Raji (cell line): Measurements from ENCODE around the gene CD300LF.

ENCODE experiments used
- POLR2A ChIP-seq: IDR thresholded peaks from 2 replicates; pipeline ENCODE4 v1.6.1; 2011; ENCODE audit warnings: low read depth, low read length, control low read depth; ENCODE audit not compliant: insufficient read depth

CD300LF gene

DNA sequence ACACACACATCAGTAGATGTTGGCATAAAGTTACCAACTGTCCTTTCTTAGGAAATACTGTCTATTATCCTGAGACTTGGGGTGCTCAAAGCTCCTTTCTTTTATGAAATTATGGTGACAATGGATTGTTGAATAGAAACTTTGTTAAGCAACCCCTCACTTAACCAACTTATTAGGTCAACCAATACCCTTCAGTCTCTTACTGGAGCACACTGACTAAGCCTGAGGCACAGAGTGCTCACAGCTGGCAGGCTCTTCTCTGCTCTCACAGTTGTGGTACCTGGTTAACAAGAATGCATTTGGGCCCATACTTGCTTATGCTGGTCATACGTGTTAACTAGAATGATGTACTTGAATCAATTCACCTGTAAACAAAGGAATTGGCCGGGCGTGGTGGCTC, 24.8 kb downstream of the CD300LF start:
- no peak for TF ChIP-seq POLR2A

DNA sequence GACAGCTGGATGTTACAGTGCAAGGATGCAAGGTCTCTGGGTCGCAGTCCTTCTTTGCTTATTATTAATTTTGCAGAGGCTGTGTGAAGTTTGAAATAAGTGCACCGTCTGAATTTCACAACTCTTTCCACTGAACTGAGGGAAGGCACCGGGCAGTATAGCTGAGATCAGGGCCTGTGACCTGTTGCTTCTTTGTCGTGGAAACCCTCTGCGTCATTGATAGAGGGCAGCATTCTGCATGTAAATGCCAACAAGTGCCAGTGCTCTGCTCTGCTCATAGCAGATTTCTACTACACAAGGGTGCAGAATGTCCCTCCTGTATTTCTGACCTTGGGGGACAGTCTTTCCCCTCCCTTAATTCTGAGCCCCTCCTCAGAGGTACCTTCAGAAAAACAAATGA, 26.0 kb downstream of the CD300LF start:
- TF ChIP-seq POLR2A, result no peak

DNA sequence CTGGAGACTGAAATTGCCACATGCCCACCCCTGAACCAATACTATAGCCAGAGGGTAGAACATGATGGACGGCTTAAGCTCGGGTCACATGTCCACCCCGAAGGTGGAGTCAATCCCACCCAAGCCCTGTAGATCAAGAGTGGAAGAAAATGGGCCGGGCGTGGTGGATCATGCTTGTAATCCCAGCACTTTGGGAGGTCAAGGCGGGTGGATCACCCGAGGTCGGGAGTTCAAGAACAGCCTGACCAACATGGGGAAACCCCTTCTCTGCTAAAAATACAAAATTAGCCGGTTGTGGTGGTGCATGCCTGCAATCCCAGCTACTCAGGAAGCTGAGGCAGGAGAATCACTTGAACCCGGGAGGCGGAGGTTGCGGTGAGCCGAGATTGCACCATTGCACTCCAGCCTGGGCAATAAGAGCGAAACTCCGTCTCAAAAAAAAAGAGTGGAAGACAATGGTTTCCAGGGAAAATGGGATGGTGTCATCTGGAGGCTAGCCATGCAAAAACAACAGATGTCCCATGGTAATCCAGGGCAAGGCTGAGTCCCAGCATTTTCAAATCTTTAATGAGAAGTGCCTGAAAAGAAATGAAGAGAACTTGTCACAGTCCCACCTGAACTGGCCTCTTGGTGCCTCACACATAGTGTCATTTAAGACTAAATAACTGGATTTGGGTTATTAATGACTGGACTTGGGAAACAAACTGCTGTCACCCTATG, 30.1 kb downstream of the CD300LF start:
- no peak for TF ChIP-seq POLR2A

DNA sequence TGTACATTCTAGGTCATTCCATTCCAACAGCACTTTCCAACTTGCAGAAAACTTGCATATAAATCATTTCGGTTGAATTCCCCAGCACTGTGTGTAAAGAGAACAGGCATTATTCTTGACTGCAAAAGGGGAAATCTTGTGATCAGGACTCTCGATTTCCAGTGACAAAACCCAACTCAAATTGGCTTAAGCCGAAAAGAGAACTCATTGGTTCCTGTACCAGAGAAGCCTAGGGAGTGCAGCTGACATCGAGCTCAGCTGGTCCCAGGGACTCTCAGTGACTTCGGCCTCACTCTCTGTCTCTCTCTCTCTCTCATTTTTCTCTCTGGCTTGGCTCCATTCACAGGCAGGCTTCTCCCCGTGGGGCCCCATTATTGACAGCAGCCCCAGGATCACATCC, 30.7 kb downstream of the CD300LF start:
- TF ChIP-seq POLR2A, result no peak

DNA sequence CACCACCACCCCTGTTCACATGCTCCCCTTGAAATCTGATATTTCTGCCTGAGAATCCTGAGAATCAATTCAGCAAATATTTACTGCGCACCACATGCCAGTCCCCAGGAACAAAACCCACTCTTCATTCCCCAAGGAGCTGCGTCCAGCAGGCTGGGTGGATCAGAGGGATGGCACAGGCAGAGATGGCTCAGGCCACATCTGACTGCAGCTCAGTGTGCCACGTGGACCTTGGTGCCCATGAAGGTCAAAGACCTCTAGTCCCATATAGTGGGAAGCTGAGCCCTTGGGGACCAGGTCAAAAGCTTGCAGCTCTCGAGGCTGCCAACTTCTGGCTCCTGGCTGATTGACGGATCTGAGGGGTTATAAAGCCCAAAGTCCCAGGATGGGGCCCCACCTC, 31.8 kb downstream of the CD300LF start:
- TF ChIP-seq POLR2A, result no peak

DNA sequence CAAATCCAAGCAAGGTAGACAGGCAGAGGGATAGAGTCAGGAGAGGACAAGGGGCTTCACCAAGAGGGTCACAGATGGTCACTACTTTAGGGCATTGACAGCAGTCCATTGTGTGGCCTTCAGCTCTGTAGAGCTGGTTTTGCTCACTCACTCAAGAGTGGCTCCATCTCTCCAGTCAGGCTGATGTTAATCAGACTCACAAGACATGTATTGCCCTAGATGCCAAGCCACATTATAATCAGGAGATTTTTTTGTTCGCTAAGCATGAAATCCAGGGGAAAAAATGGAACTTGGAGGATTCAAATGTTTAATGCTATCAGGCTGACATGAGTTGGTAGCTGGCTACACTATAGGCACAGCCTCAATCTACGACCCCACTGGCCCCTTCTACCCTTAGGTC, 32.5 kb downstream of the CD300LF start:
- no peak for TF ChIP-seq POLR2A

DNA sequence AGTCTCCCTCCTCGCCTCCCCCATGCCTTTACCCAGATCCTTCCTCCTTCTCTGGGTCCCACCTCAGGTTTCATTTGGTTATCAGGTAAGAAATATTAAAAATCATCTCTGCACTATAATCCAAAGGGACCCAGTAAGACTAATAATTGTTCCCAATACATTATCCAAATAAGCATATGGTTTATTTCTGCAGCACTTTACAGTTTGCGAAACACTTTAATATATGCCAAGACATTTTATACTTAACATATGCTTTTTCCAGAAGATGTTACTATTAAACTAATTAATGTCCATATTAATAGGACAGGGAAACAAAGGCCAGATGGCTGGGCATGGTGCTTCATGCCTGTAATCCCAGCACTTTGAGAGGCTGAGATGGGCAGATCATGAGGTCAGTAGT, 33.3 kb downstream of the CD300LF start:
- TF ChIP-seq POLR2A, result no peak

DNA sequence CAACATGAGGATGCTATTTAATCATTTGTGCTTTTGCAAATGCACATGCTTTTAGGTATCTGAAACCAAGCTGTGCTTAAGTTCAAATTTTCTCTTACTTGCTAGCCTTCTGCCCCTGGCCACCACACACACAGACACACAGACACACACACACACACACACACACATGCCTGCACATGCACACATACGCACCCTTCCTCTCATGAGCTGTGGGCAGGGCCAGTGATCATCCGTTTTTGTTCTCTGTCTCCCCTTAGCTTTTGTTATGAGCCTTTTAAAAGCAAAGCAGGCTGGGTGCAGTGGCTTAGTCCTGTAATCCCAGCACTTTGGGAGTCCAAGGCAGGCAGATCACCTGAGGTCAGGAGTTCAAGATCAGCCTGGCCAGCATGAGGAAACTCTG, 34.2 kb downstream of the CD300LF start:
- TF ChIP-seq POLR2A, result no peak

DNA sequence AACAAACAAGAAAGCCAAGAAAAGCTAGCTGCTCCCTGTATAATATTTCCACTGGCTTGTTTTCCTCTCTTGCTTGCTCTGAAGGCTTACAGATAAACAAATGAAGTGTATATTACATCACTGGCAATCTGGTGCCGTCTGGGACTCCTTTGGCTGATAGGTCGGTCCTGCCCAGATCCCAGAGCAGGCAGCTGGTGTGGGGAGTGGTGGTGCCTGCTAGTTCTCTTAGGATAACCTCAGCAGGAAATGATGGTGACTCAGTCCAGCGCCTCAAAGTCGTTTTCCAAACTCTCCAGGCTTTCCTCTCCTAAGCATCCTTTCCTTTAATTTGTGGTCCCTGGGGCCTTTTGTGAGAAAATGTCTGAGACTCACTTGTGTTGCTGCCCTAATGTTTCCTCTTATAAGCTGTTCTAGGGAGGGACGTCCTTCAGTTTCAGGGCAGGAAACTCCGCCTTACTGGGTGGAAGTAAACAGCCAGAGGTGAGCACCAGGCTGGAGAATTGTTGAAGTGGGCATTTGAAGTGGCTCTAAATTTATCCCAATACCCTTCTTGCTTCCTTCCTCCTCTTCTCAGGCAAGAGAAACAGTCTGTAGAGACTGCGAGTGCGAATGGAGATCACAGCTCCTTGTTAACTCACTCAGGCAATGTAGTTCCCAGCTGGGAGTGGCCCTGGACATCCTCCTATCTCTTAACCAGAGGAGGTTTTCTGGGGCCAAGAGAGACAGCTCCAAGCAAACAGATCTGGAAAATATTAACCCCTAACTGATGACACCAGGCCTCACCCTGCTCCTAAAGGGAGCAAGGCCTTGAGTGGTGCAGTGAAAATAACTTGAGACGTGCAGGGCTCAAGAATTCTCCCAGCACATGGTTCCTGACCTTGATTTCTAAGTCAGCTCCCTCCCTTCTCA, 34.9 kb downstream of the CD300LF start:
- no peak for TF ChIP-seq POLR2A

DNA sequence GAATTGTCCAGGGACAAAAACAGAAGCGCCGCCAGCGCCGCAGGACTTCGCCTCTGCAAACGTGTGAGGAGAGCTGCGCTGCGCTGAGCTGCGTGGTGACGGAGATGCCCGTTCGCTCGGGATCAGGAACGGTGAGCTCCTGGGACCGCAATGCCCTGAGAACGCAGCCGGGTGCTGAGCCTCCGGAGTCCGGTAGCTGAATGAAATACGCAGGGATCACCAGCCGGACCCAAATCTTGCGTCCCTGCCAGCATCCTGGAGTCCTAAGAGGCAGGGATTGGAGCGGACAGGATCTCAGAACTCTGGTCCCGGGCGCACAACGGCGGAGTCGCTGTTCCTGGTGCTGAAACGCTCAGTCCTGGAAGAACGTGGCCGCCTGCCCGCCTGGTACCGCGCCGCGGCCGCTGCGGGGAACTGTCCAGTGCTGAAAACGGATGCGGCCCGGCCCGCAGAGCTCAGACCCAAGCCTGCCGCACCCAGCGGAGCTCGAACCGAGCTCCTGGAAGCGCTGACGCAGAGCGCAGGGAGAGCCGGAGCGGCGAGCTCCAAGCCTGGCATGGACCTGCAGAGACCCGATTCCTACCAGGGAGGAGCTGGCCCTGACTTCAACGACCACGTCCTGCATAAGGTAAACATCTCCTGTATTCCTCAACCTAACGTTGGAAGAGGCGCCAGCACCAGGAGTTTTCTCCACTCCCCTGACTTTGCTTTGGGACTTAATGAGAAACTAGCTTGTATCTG, 41.5 kb downstream of the CD300LF start:
- no peak for TF ChIP-seq POLR2A

DNA sequence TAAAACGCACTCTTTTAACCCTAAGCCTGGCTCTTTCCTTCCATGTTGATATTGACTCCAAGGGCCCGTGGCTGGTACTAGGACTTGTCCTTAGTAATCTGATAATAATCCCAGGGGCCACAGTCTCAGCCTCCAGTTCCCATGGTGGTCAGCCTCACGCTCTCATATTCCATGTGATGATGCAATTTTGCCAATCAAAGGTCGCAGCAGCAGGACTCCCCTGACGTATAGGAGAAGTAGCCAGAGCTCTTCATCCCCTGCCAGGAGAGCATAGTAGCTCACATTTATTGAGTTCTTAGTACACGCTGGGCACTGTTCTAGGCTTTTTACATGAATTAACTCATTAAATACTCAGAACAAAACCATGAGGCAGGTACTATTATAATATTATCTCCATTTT, 42.4 kb downstream of the CD300LF start:
- no peak for TF ChIP-seq POLR2A

DNA sequence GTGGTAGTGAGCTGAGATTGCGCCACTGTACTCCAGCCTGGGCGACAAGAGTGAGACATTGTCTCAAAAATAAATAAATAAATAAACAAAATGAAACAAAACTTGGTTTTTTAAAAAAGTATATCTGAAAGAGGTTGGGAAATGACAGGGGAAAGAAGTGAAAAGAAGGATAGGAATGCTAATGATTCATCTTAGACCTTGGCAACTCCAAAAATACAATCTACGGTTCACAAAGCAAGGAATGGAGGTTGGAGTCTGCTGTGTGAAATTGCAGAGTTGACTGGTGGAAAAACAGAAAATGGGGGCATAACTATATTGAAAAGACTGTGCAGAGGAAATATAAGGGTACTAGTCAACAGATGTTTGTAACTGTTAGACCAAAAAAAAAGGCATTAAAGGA, 49.2 kb downstream of the CD300LF start:
- no peak for TF ChIP-seq POLR2A

DNA sequence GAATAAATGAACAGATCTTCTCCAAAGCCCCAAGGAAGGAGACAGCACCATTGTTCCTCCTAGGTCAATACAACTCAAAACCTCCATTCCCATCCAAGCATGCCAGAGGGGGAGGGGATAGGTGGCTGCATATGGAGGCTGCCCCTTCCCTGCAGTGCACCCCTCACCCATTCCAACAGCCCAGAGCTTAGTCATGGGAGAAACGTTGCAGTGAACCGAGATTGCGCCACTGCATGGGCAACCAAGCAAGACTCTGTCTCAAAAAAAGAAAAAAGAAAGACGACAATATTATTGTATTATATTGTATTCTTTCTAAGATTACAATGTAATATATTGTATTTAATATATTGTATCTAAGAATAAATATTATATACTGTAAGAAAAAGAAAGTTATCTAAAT, 52.8 kb downstream of the CD300LF start:
- no peak for TF ChIP-seq POLR2A

DNA sequence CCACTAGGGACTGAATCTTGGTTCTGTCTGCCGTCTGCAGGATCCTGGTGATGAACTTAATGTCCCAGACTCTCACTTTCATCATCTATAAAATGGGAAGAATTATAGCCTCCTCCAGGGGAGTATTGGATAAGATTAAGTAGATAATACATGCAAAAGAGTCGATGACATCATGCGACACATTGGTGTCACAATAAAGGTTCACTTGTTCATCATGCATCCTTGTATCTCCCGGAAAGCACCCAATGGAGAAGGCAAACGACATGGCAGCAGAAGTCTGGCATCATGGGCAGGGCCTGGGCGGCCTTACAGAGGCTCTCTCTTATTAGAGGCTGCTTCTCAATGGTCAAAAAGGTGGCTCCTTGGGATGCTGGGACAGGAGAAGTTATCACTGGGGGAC, 54.1 kb downstream of the CD300LF start:
- TF ChIP-seq POLR2A, result no peak

DNA sequence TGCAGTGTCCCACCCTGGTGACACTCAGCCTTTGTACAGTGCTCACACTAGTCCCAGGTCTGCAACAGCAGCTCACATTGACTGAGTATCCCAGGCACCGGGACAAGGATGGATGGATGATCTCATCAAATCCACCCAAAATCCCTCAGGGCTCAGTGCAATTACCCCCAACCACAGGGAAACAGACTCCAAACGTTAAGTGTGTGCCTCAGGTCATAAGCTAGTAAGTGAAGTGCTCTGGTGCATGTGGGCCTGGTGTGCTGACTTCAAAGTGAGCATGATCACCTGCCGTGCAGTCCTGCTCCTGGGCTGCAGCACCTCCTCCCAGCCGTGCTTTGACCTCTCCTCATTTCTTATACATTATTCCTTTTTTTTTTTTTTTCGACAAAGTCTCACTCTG, 58.0 kb downstream of the CD300LF start:
- no peak for TF ChIP-seq POLR2A

DNA sequence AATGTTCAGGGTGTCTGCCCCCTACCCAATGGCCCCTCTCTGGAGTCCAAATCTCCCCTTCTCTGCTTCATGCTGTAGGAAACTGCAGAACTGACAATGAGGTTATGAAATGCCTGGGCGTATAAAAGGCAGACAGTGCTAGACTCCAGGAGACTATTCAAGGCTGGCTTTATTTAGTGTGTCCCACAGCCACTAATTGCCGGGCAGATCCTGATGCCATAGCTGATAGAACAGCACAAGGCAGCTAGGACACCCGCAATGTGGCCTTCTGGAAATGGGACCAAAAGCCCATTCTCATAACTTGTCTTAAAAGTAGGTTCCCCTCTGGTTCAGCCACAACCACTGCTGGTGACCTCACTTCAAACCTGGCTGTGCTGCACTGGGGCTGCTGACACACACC, 60.7 kb downstream of the CD300LF start:
- TF ChIP-seq POLR2A, result no peak

DNA sequence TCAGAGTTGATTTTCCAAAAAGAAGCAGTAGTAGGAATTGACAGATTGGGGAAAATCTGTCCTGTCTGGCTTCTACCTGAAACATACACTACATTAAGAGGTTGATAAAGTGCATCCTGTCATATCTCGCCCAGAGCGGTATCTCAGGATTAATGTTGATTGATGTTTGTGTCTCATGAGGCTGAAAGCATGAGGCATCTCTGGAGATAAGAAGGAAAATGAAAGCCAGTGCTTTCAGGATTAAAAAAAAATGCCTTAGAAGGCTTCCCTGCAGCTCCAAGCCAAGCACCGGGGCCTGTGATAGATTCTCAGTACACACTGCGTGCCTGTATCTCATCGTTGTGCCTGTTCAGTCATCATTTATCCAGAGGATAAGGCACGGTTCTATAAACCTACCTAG, 62.8 kb downstream of the CD300LF start:
- no peak for TF ChIP-seq POLR2A
